SK-N-SH (cell line): ENCODE results near the gene UBXN1. TPM values are rescaled to one million over a fixed set of nuclear protein-coding genes. Genes with fewer than 3 reads are reported as not detected.

Experiments used
- CTCF ChIA-PET: fragments of 300-600, 350-600 bp; formaldehyde crosslinking; extraction: SDS; loops from one replicate; lab custom pipeline; 2021; lab: Yijun Ruan, JAX
- POLR2A ChIA-PET: fragments of 350-600 bp; sonication (Branson Sonifier 250); formaldehyde crosslinking; extraction: SDS; loops from one replicate; lab custom pipeline; 2020; ENCODE audit warnings: antibody characterized with exemption, inconsistent platforms; lab: Yijun Ruan, JAX
- DNase-seq: peaks from one replicate; pipeline ENCODE4 v3.0.0; 2012
- H2AFZ ChIP-seq: fragments of 200-600 bp; sonication (generic); 2 replicates; pipeline ENCODE4 v1.8.1; 2016; ENCODE audit warnings: antibody characterized with exemption, mild to moderate bottlenecking, low read depth
- H3F3A ChIP-seq: fragments of 200-600 bp; sonication (generic); replicated peaks from 2 replicates; pipeline ENCODE3; 2016; ENCODE audit warnings: antibody characterized with exemption, mild to moderate bottlenecking; ENCODE audit not compliant: insufficient read depth
- H3K27ac ChIP-seq, 2 experiments: fragments of 200-500 bp in 1 of 2; fragments of 200-600 bp in 1 of 2; sonication (Bioruptor generic) in 1 of 2; sonication (generic), shearing (Covaris generic) in 1 of 2; 2 replicates each; pipeline versions ENCODE4 v1.5.1 to v1.6.1; 2014 to 2016; ENCODE audit warnings: low read depth in 2 of 2, inconsistent platforms in 1 of 2, low read length in 1 of 2, mild to moderate bottlenecking in 1 of 2, mixed read lengths in 1 of 2
- H3K27me3 ChIP-seq: fragments of 200-600 bp; sonication (generic), shearing (Covaris generic); 2 replicates; pipeline ENCODE4 v1.6.1; 2016; ENCODE audit warnings: mixed run types; ENCODE audit not compliant: insufficient read depth
- H3K36me3 ChIP-seq, 2 experiments: fragments of 200-500 bp in 1 of 2; fragments of 200-600 bp in 1 of 2; sonication (Bioruptor generic) in 1 of 2; sonication (generic) in 1 of 2; replicated peaks in 1 of 2; 2 replicates each; pipeline versions ENCODE3 to v1.5.1; 2014 to 2016; ENCODE audit warnings: low read length in 1 of 2, mild to moderate bottlenecking in 1 of 2; ENCODE audit not compliant: insufficient read depth in 2 of 2, control insufficient read depth in 1 of 2
- H3K4me1 ChIP-seq, 2 experiments: fragments of 200-500 bp in 1 of 2; fragments of 200-600 bp in 1 of 2; sonication (Bioruptor generic) in 1 of 2; sonication (generic), shearing (Covaris generic) in 1 of 2; 2 replicates each; pipeline versions ENCODE4 v1.5.1 to v1.6.1; 2014 to 2016; ENCODE audit warnings: low read depth in 1 of 2, low read length in 1 of 2, mixed run types in 1 of 2; ENCODE audit not compliant: insufficient read depth in 2 of 2, control insufficient read depth in 1 of 2
- H3K4me2 ChIP-seq: fragments of 200-600 bp; sonication (generic), shearing (Covaris generic); 2 replicates; pipeline ENCODE4 v1.6.1; 2017; ENCODE audit warnings: mixed run types
- H3K4me3 ChIP-seq, 2 experiments: fragments of 200-500 bp in 1 of 2; fragments of 200-600 bp in 1 of 2; sonication (Bioruptor generic) in 1 of 2; sonication (generic), shearing (Covaris generic) in 1 of 2; 2 replicates each; pipeline versions ENCODE4 v1.5.1 to v1.8.1; 2014 to 2016; ENCODE audit warnings: low read depth in 2 of 2, inconsistent platforms in 1 of 2, low read length in 1 of 2, mild to moderate bottlenecking in 1 of 2, mixed read lengths in 1 of 2, moderate library complexity in 1 of 2
- H3K79me2 ChIP-seq: fragments of 200-600 bp; sonication (generic); 2 replicates; pipeline ENCODE4 v1.8.1; 2017; ENCODE audit warnings: mild to moderate bottlenecking; ENCODE audit not compliant: insufficient read depth
- H3K9ac ChIP-seq: fragments of 200-600 bp; sonication (generic); 2 replicates; pipeline ENCODE4 v1.6.1; 2017; ENCODE audit warnings: mixed run types
- H3K9me2 ChIP-seq: fragments of 200-600 bp; sonication (generic); 2 replicates; pipeline ENCODE4 v1.6.1; 2017; ENCODE audit warnings: mixed run types
- H3K9me3 ChIP-seq: fragments of 200-600 bp; sonication (generic); 2 replicates; pipeline ENCODE4 v1.6.1; 2017; ENCODE audit warnings: mixed run types, mild to moderate bottlenecking, moderate library complexity
- H4K20me1 ChIP-seq: fragments of 200-600 bp; sonication (generic); 2 replicates; pipeline ENCODE4 v1.6.1; 2017; ENCODE audit warnings: mild to moderate bottlenecking, mixed run types; ENCODE audit not compliant: insufficient read depth
- CHD2 ChIP-seq: fragments of 150-350 bp; IDR thresholded peaks from 2 replicates; pipeline ENCODE4 v1.6.1; 2018; ENCODE audit warnings: low read length; ENCODE audit not compliant: partially characterized antibody
- FOSL2 ChIP-seq: IDR thresholded peaks from 2 replicates; pipeline ENCODE4 v1.4.0; 2012; ENCODE audit warnings: low read depth, mild to moderate bottlenecking, moderate library complexity, borderline replicate concordance
- GABPA ChIP-seq: IDR thresholded peaks from 2 replicates; pipeline ENCODE4 v1.4.0; 2012; ENCODE audit warnings: low read depth, mild to moderate bottlenecking
- GATA2 ChIP-seq: sonication (generic); formaldehyde crosslinking; IDR thresholded peaks from 2 replicates; pipeline ENCODE4 v1.5.0; 2020; ENCODE audit warnings: mild to moderate bottlenecking, missing genetic modification reagents
- MEF2A ChIP-seq: IDR thresholded peaks from 2 replicates; pipeline ENCODE4 v1.4.0; 2012; ENCODE audit warnings: low read depth, borderline replicate concordance
- NRF1 ChIP-seq: IDR thresholded peaks from 2 replicates; pipeline ENCODE4 v1.6.1; 2012; ENCODE audit warnings: low read depth, mild to moderate bottlenecking, low read length
- RFX5 ChIP-seq: IDR thresholded peaks from 2 replicates; pipeline ENCODE4 v1.6.1; 2012; ENCODE audit warnings: mild to moderate bottlenecking, improper control_type of control experiment, low read length
- YY1 ChIP-seq: IDR thresholded peaks from 2 replicates; pipeline ENCODE4 v1.4.0; 2012; ENCODE audit warnings: low read depth, mild to moderate bottlenecking
- WGBS: methylation state at CpG from one replicate; pipeline ENCODE4 v1.1.6; 2017; ENCODE audit warnings: low lambda C conversion rate; 5-methylcytosine and 5-hydroxymethylcytosine counted together
- polyA plus RNA-seq, 3 experiments: library from polyadenylated mRNA; depleted of rRNA; stranded (reverse); fragments of >200 nt; gene quantifications; 2 replicates each; pipeline ENCODE4 v1.2.3, GENCODE V29; 2012
- TF ChIP-seq, protein P1 (sequence below): IDR thresholded peaks from 2 replicates; pipeline ENCODE4; 2012
- TF ChIP-seq, protein P2 (sequence below): fragments of 150-350 bp; IDR thresholded peaks from 2 replicates; pipeline ENCODE4 v1.6.1; 2016; ENCODE audit warnings: mild to moderate bottlenecking, low read depth, low read length
- TF ChIP-seq, protein P3 (sequence below): IDR thresholded peaks from 2 replicates; pipeline ENCODE4 v1.6.1; 2012; ENCODE audit warnings: mild to moderate bottlenecking, low read depth, low read length, moderate library complexity
- TF ChIP-seq, protein P4 (sequence below): IDR thresholded peaks from 2 replicates; pipeline ENCODE4 v1.4.0; 2012; ENCODE audit warnings: low read depth
- TF ChIP-seq, protein P5 (sequence below): IDR thresholded peaks from 2 replicates; pipeline ENCODE4 v1.4.0; 2012; ENCODE audit warnings: low read depth, borderline replicate concordance
- TF ChIP-seq, protein P6 (sequence below): fragments of 200-600 bp; sonication (generic); IDR thresholded peaks from 2 replicates; pipeline ENCODE4 v1.6.1; 2017; ENCODE audit warnings: antibody characterized with exemption, mild to moderate bottlenecking, moderate library complexity

The UBXN1 gene
- polyA plus RNA-seq, 1 of the 3 experiments (the other 2 are of a cell fraction) = 256 TPM

DNA sequence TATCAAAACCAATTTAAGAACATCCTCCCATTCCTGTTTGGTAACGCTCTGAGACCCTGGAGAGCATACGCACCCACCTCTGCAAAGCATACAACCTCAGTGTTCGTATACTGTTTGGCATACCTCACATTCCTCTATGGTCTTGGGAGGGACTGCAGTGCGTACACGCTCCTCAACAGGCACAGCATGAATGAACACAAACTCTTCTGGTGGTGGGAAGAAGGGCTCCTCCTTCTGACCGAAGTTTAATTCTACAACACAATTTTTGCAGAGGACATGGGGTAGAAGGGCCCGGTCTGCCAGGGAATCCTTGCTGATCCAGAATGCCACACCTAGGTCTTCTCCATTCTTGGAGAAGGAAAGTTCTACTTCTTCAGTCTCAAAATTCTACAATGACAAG, 43.1 kb upstream of the UBXN1 start:
- H3K27me3 ChIP-seq = no peaks in the 10 kb centered on the region

DNA sequence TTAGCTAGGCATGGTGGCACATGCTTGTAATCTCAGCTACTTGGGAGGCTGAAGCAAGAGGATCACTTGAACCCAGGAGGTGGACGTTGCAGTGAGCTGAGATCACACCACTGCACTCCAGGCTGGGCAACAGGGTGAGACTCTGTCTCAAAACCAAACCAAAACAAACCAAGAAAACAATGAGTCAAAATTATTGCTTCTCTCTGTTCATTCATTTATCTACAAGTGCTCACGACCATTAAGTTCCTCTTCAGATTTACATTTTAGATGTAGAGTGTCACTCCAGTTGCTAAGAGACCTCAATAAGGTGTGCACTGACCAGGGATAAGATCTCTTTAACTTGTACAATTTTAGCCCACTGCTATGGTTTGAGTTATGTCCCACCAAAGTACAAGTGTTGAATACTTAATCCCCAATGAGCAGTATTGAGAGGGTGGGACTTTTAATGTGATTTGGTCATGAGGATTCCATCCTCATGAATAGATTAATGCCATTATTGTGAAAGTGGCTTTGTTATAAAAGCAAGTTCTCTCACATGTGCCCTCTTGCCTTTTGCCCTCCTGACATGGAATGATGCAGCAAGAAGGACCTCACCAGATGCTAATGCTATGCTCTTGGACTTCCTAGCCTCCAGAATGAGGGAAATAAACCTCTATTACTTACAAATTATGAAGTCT, 40.6 kb upstream of the UBXN1 start:
- DNase-seq = no peak
- peaks cover 94% of the 10 kb centered on the region for H3K79me2 ChIP-seq
- no peak overlapping the region for H3K27ac ChIP-seq
- TF ChIP-seq YY1 (no peak), FOSL2 (no peak), CHD2 (no peak), NRF1 (no peak), GATA2 (CRISPR knock-in tag) (no peak), RFX5 (no peak), GABPA (no peak), MEF2A (no peak)
- TF ChIP-seq, protein P1, sequence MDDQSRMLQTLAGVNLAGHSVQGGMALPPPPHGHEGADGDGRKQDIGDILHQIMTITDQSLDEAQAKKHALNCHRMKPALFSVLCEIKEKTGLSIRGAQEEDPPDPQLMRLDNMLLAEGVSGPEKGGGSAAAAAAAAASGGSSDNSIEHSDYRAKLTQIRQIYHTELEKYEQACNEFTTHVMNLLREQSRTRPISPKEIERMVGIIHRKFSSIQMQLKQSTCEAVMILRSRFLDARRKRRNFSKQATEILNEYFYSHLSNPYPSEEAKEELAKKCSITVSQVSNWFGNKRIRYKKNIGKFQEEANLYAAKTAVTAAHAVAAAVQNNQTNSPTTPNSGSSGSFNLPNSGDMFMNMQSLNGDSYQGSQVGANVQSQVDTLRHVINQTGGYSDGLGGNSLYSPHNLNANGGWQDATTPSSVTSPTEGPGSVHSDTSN = no peak
- TF ChIP-seq, protein P2, sequence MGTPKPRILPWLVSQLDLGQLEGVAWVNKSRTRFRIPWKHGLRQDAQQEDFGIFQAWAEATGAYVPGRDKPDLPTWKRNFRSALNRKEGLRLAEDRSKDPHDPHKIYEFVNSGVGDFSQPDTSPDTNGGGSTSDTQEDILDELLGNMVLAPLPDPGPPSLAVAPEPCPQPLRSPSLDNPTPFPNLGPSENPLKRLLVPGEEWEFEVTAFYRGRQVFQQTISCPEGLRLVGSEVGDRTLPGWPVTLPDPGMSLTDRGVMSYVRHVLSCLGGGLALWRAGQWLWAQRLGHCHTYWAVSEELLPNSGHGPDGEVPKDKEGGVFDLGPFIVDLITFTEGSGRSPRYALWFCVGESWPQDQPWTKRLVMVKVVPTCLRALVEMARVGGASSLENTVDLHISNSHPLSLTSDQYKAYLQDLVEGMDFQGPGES = no peak
- TF ChIP-seq, protein P3, sequence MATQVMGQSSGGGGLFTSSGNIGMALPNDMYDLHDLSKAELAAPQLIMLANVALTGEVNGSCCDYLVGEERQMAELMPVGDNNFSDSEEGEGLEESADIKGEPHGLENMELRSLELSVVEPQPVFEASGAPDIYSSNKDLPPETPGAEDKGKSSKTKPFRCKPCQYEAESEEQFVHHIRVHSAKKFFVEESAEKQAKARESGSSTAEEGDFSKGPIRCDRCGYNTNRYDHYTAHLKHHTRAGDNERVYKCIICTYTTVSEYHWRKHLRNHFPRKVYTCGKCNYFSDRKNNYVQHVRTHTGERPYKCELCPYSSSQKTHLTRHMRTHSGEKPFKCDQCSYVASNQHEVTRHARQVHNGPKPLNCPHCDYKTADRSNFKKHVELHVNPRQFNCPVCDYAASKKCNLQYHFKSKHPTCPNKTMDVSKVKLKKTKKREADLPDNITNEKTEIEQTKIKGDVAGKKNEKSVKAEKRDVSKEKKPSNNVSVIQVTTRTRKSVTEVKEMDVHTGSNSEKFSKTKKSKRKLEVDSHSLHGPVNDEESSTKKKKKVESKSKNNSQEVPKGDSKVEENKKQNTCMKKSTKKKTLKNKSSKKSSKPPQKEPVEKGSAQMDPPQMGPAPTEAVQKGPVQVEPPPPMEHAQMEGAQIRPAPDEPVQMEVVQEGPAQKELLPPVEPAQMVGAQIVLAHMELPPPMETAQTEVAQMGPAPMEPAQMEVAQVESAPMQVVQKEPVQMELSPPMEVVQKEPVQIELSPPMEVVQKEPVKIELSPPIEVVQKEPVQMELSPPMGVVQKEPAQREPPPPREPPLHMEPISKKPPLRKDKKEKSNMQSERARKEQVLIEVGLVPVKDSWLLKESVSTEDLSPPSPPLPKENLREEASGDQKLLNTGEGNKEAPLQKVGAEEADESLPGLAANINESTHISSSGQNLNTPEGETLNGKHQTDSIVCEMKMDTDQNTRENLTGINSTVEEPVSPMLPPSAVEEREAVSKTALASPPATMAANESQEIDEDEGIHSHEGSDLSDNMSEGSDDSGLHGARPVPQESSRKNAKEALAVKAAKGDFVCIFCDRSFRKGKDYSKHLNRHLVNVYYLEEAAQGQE = no peak
- TF ChIP-seq, protein P4, sequence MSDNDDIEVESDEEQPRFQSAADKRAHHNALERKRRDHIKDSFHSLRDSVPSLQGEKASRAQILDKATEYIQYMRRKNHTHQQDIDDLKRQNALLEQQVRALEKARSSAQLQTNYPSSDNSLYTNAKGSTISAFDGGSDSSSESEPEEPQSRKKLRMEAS = no peak
- TF ChIP-seq, protein P5, sequence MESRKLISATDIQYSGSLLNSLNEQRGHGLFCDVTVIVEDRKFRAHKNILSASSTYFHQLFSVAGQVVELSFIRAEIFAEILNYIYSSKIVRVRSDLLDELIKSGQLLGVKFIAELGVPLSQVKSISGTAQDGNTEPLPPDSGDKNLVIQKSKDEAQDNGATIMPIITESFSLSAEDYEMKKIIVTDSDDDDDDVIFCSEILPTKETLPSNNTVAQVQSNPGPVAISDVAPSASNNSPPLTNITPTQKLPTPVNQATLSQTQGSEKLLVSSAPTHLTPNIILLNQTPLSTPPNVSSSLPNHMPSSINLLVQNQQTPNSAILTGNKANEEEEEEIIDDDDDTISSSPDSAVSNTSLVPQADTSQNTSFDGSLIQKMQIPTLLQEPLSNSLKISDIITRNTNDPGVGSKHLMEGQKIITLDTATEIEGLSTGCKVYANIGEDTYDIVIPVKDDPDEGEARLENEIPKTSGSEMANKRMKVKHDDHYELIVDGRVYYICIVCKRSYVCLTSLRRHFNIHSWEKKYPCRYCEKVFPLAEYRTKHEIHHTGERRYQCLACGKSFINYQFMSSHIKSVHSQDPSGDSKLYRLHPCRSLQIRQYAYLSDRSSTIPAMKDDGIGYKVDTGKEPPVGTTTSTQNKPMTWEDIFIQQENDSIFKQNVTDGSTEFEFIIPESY = no peak

More for the DNA sequence above, 43.1 kb upstream of the UBXN1 start:
- Histone ChIP-seq H3F3A (peaks cover 22% of the 10 kb centered on the region), H4K20me1 (peaks cover 36% of the 10 kb centered on the region), H3K4me2 (no peak overlapping the region), H3K9me2 (no peaks in the 10 kb centered on the region), H3K4me1 (peaks cover 9 to 15% of the 10 kb centered on the region in 2 experiments; a peak in 3 of 4 replicates), H3K27ac (no peak overlapping the region), H3K9me3 (no peaks in the 10 kb centered on the region), H2AFZ (no peak overlapping the region), H3K36me3 (peaks cover 59 to 87% of the 10 kb centered on the region in 2 experiments), H3K79me2 (peaks cover 98% of the 10 kb centered on the region), H3K4me3 (no peak overlapping the region), H3K9ac (no peak overlapping the region)
- TF ChIP-seq YY1 = no peak
- TF ChIP-seq, protein P6, sequence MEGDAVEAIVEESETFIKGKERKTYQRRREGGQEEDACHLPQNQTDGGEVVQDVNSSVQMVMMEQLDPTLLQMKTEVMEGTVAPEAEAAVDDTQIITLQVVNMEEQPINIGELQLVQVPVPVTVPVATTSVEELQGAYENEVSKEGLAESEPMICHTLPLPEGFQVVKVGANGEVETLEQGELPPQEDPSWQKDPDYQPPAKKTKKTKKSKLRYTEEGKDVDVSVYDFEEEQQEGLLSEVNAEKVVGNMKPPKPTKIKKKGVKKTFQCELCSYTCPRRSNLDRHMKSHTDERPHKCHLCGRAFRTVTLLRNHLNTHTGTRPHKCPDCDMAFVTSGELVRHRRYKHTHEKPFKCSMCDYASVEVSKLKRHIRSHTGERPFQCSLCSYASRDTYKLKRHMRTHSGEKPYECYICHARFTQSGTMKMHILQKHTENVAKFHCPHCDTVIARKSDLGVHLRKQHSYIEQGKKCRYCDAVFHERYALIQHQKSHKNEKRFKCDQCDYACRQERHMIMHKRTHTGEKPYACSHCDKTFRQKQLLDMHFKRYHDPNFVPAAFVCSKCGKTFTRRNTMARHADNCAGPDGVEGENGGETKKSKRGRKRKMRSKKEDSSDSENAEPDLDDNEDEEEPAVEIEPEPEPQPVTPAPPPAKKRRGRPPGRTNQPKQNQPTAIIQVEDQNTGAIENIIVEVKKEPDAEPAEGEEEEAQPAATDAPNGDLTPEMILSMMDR = 0 out of 2 replicates have a peak, but pooled peaks have one; percentile 20
- DNase-seq = no peak
- ChIA-PET CTCF (no interaction called here), POLR2A (no interaction called here)
- WGBS = 89% methylated on average over 7 of the region's 7 CpGs

More for the DNA sequence above, 40.6 kb upstream of the UBXN1 start:
- peaks cover 5 to 11% of the 10 kb centered on the region in 2 experiments; a peak in 3 of 4 replicates for H3K4me1 ChIP-seq
- H3K9me2 ChIP-seq = no peaks in the 10 kb centered on the region
- H3F3A ChIP-seq = peaks cover 33% of the 10 kb centered on the region
- no peak overlapping the region for H3K9ac ChIP-seq
- peaks cover 77 to 94% of the 10 kb centered on the region in 2 experiments for H3K36me3 ChIP-seq
- WGBS = 100% methylated on average over 2 of the region's 2 CpGs
- H2AFZ ChIP-seq = no peak overlapping the region
- no peak overlapping the region for H3K4me2 ChIP-seq
- no peaks in the 10 kb centered on the region for H3K9me3 ChIP-seq
- CTCF ChIA-PET = no interaction called here
- H4K20me1 ChIP-seq = peaks cover 13% of the 10 kb centered on the region
- H3K27me3 ChIP-seq = no peaks in the 10 kb centered on the region
- no peak overlapping the region for H3K4me3 ChIP-seq
- POLR2A ChIA-PET = no interaction called here
